ENCODE data around the gene CMTM2. TPM values are rescaled to one million over a fixed set of nuclear protein-coding genes. Genes with fewer than 3 reads are reported as not detected.

CMTM2 gene
- total and polyA plus RNA-seq, 9 of the 15 experiments (the other 6 are each of a cell fraction or from before 2014, with no cell fraction given) = not detected

DNA sequence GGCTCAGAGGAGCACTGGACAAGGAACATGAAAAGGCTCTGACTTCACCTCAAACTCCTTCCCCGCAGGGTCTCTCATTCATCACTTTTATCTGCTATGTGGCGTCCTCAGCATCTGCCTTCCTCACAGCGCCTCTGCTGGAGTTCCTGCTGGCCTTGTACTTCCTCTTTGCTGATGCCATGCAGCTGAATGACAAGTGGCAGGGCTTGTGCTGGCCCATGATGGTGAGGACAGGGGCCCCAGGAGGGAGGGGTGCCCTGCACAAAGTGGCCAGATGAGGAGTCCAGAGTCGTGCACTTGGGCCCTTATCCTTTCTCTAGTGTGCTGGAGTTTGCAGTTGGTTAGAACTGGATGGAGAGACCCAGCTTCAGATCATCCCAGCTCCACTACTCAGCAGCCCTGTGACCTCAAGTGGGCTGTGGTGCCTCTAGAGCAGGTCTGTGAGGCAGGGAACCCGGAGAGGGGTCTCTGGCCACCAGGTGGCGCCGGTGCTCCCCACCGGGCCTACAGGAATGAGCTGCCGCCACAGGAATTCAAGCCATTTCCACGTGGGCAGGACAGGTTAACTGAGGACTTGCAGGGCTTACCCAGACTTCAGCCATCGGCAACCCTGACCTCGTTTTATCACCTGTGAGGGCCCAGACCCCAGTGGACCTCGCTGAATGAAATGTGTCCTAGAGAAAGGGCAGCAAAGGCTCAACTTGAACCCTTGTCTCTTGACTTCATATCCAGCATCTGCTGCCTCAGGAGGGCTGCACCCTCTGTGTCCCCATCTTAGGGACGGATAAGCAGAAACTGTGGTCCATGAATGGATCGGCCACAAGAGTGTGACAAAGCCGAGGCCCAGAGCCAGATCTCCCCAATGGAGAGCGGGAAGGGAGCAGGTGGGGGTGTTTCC, 29.2 kb downstream of the CMTM2 start (continued):
- TF ChIP-seq MAFG (tag; conservative IDR thresholded peaks at IDR 0.05) (no peak), TEAD2 (tag; IDR thresholded peaks at IDR 0.05) (peak; percentile 72), DMBX1 (CRISPR knock-in tag; IDR thresholded peaks at IDR 0.05; ENCODE audit: borderline replicate concordance) (peak; percentile 83; the same call in 1 of the 2 replicates), MTA1 (IDR thresholded peaks at IDR 0.05; ENCODE audit: borderline replicate concordance) (no peak), MAFK (IDR thresholded peaks at IDR 0.05; ENCODE audit: low read length) (no peak), CEBPG (CRISPR knock-in tag; IDR thresholded peaks at IDR 0.05) (no peak), CEBPG (tag; conservative IDR thresholded peaks at IDR 0.05 in 1 of 2, IDR thresholded peaks at IDR 0.05 in 1 of 2) (no peak), HDAC6 (IDR thresholded peaks at IDR 0.05; ENCODE audit: low read depth, low read length) (no peak), SREBF2 (CRISPR knock-in tag; IDR thresholded peaks at IDR 0.05) (no peak), ZNF79 (CRISPR knock-in tag; IDR thresholded peaks at IDR 0.05; ENCODE audit: low read depth) (no peak), ZNF24 (IDR thresholded peaks at IDR 0.05) (peak; percentile 29; the same call in 1 of the 2 replicates), BACH1 (tag; IDR thresholded peaks at IDR 0.05) (no peak), HNRNPLL (IDR thresholded peaks at IDR 0.05; ENCODE audit: low read depth, low read length, poor library complexity, severe bottlenecking) (no peak), RBM14 (IDR thresholded peaks at IDR 0.05; ENCODE audit: borderline replicate concordance, insufficient read depth, low read depth, low read length) (no peak), NONO (IDR thresholded peaks at IDR 0.05; ENCODE audit: low read depth in 2 of 2, low read length in 1 of 2) (no peak), HDAC1 (IDR thresholded peaks at IDR 0.05) (peak in 1 of 2 experiments; percentile 39; a peak in 1 of 4 replicates), SP1 (CRISPR knock-in tag; IDR thresholded peaks at IDR 0.05) (peak; percentile 52; the same call in 1 of the 2 replicates), BRD9 (IDR thresholded peaks at IDR 0.05; ENCODE audit: low read depth, partially characterized antibody) (no peak), ZNF445 (CRISPR knock-in tag; IDR thresholded peaks at IDR 0.05; ENCODE audit: low read depth) (no peak), KLF16 (IDR thresholded peaks at IDR 0.05) (peak; percentile 63; the same call in 1 of the 2 replicates), NR2C2 (CRISPR knock-in tag; IDR thresholded peaks at IDR 0.05) (no peak), NR2C2 (tag; IDR thresholded peaks at IDR 0.05) (no peak)
- TF ChIP-seq, protein P1, sequence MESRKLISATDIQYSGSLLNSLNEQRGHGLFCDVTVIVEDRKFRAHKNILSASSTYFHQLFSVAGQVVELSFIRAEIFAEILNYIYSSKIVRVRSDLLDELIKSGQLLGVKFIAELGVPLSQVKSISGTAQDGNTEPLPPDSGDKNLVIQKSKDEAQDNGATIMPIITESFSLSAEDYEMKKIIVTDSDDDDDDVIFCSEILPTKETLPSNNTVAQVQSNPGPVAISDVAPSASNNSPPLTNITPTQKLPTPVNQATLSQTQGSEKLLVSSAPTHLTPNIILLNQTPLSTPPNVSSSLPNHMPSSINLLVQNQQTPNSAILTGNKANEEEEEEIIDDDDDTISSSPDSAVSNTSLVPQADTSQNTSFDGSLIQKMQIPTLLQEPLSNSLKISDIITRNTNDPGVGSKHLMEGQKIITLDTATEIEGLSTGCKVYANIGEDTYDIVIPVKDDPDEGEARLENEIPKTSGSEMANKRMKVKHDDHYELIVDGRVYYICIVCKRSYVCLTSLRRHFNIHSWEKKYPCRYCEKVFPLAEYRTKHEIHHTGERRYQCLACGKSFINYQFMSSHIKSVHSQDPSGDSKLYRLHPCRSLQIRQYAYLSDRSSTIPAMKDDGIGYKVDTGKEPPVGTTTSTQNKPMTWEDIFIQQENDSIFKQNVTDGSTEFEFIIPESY (CRISPR knock-in tag; IDR thresholded peaks at IDR 0.05) = 0 out of 2 replicates have a peak, but pooled peaks have one; percentile 11
- TF ChIP-seq, protein P2, sequence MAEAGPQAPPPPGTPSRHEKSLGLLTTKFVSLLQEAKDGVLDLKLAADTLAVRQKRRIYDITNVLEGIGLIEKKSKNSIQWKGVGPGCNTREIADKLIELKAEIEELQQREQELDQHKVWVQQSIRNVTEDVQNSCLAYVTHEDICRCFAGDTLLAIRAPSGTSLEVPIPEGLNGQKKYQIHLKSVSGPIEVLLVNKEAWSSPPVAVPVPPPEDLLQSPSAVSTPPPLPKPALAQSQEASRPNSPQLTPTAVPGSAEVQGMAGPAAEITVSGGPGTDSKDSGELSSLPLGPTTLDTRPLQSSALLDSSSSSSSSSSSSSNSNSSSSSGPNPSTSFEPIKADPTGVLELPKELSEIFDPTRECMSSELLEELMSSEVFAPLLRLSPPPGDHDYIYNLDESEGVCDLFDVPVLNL (CRISPR knock-in tag; IDR thresholded peaks at IDR 0.05; ENCODE audit: low read depth) = no peak
- TF ChIP-seq, protein P3, sequence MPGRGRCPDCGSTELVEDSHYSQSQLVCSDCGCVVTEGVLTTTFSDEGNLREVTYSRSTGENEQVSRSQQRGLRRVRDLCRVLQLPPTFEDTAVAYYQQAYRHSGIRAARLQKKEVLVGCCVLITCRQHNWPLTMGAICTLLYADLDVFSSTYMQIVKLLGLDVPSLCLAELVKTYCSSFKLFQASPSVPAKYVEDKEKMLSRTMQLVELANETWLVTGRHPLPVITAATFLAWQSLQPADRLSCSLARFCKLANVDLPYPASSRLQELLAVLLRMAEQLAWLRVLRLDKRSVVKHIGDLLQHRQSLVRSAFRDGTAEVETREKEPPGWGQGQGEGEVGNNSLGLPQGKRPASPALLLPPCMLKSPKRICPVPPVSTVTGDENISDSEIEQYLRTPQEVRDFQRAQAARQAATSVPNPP (IDR thresholded peaks at IDR 0.05; ENCODE audit: borderline replicate concordance, insufficient read depth, insufficient read length) = no peak

All from K562 (cell line).